Effector CD4-positive, alpha-beta T cell (primary cell): ENCODE data around the gene PATJ.
"Not testable (repeated sequence)": the region's sequence is repeated elsewhere in the genome, so short reads cannot be mapped to it uniquely, and the experiment has no call there.

ENCODE experiments used
- DNase-seq: peaks from one replicate; pipeline ENCODE4 v3.0.0-alpha.2; 2020

The PATJ gene

DNA sequence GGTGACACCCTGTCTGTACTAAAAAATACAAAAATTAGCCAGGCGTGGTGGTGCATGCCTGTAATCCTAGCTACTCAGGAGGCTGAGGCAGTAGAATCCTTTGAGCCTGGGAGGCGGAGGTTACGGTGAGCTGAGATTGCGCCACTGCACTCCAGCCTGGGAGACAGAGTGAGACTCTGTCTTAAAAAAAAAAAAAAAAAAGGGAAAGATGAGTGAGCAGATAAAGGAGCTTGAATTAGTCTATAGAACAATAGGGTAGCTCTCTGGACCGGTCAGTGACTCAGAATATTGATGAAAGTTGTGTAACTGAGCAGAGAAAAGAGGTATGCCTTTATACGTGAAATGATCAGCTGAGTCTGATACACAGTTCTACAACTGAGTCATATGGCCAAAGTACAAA, 95.3 kb downstream of the PATJ start:
- not testable (repeated sequence) for DNase-seq

DNA sequence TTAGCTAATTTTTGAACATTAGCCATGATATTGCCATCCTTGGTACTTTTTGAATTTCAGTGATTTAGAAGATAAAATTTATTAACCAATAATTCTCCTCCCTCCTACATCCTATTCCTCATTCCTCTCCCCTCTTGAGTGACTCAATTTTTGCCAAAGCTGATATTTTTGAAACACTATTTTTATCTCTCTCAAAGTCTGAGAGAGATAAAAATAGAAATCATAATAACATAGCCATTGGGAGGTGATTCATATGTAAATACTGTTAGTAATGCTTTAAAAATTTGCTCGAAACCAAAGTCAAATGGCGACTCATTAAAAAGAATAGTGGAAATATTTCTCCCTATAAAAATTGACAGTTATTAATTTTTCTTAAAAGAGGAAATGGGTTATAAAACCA, 97.4 kb downstream of the PATJ start:
- DNase-seq: no peak

DNA sequence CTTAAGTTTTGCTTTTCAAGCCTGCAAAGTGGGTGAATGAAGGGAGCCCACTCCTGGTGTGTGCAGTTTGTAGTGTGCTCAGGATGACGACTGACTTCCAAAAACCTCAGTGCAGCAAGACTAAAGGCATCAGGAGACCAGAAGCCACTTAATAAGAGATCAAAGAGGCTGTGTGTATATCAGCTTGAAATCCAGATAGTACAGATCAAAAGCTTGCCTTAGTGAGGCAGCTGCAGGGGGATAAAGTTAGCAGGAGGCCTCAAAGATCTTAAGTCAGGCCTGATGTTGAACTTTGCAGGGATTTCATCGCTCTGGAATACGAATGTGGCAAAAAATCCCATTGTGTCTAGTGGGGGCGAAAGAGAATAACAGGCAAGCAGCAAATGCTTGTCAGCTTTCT, 99.8 kb downstream of the PATJ start:
- no peak for DNase-seq

- DNase-seq: no peak
Measured at GRCh38 chr1:61842863-61843514, 100.7 kb downstream of the PATJ start.

GRCh38 chr1:61844006-61844405, 101.7 kb downstream of the PATJ start:
- DNase-seq: no peak

- DNase-seq: not testable (repeated sequence)
Measured at GRCh38 chr1:61844664-61845063, 102.4 kb downstream of the PATJ start.

DNA sequence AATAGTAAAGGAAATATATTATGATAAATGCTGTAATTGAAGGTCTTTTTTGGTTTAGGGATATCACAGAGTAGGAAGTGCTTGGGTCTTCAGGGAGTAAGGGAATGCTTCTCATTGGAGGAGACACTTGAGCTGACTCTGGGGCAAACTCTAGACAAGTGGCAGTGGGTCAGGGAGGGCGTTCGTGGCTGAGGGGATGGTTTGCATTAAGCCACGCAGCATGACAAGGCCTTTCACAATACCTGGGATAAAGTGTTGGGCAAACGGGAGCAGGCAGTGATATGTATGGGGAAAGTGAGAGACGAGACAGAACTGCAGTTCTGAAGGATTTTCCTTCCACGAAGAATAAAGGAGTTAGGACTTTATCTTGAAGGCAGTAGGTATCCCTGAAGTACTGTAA, 109.0 kb downstream of the PATJ start:
- DNase-seq: no peak

- DNase-seq: peak; percentile 15
Measured at GRCh38 chr1:61851849-61852669, 109.8 kb downstream of the PATJ start.

DNA sequence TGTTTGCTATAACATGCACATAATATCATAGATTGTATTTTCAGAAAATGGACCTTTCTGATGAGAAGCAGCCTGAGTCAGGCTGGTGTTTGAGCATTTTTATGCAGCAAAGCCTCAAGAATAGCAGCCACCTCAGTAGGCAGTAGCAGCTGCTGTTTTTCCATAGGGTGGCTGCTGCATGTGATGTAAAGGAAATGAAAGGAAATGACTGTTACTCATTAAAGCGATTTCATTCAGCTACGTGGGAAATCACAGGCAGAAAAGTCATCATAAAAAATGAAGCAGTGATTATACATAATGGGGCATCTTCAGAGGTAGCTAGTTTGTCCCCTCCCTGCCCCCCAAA, 110.4 kb downstream of the PATJ start:
- no peak for DNase-seq

DNA sequence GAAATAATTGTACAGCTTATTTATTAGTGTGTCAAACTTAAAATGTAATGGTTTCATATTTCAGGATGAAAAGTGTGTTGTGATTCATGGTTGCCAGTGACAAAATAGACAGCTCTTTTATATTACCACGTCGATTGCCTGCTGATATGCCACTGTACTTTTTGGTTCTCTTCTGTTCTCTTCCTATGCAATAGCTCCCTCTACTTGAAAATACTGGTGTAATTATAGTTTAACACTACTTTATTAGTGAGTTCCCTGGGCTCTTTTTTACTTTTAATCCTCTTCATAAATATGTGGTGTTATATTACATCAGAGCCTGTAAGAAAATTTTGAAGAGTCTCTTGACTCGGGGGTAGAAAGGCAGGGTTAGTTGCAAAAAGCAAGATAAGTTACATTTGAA, 111.3 kb downstream of the PATJ start:
- no peak for DNase-seq

DNA sequence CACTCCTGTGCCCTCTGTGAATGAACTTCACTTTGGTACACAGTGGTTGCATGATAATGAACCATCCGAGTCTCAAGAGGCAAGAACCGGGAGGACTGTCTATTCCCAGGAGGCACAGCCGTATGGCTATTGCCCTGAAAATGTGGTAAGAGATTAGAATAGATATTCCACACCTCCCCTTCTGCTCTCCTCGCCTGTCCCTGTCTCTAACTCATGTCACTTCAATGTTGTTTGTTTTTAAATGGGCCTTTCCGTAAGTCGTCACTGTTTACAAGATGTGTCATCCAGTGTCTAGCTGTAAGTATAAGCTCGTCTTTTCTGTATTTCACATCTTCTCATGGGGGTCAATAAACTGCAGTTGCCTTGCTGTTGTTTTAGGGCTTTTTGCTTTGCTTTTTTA, 122.2 kb downstream of the PATJ start:
- no peak for DNase-seq

- DNase-seq: no peak
Measured at GRCh38 chr1:61865646-61866220, 123.5 kb downstream of the PATJ start.

- no peak for DNase-seq
Measured at GRCh38 chr1:61869691-61870109, 127.4 kb downstream of the PATJ start.

DNA sequence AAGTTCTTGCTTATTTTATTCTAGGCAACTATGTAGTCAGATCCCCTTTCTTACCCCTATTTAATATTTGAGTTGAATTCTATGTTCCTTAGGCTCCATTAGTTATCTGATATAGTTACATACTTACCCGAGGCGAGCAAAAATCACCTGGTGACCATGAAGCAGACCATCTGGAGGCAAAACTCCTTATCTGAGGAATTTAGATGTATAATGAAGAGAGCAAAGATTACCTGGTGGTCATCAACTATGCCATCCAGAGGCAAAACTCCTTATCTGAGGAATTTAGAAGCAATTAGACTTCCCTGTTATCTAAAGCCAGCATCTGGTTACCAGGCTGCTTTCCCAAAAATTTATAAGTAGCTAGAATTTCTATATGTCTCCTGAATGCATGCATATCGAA, 129.9 kb downstream of the PATJ start:
- no peak for DNase-seq

- DNase-seq: no peak
Measured at GRCh38 chr1:61873581-61873980, 131.3 kb downstream of the PATJ start.

DNA sequence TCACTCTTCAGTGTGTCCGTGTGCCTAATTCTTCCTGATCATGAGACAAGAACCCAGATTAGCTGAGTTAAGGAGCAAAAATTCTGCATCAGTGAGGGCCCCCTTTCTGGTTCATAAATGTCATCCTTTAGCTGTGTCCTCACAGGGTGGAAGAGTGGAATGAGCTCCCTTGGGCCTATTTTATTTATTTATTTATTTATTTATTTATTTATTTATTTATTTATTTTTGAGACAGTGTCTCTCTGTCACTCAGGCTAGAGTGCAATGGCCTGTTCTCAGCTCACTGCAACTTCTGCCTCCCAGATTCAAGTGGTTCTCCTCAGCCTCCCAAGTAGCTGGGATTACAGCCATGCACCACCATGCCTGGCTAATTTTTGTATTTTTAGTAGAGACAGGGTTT, 131.7 kb downstream of the PATJ start:
- DNase-seq: no peak

DNA sequence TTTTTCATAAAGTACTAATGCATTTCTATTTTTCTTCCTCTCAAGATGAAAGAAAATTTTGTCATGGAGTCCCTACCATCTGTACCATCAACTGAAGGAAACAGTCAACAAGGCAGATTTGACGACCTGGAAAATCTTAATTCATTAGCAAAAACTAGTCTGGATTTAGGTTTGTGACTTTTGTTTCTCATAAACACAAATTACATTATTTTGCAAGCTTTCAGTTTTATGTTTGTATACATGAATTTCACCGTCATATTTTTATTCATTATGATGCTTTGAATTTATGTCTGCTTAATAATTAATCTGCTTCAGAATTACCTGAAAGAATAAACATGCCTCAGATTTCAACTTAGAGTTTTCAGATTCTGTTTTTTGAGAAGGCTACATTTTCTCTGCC, 132.9 kb downstream of the PATJ start:
- DNase-seq: no peak

DNA sequence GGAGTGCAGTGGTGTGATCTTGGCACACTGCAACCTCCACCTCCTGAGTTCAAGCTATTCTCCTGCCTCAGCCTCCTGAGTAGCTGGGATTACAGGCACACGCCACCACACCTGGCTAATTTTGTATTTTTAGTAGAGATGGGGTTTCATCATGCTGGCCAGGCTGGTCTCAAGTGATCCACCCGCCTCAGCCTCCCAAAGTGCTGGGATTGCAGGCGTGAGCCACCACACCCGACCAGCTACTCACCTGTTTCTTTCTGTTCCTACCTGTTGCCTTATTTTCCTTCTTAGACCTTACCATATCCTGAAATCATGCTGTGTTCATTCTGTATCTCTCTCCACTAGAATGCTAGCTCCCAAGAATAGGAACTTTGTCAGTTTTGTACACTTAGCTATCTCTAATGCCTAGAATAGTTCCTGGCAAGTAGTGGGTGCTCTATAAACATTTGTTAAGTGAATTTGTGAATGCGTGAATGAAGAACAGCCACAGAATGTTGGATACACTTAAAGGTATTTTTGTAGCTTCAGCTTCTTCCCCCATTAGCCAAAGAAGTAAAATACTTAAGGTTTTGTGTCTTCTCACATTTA, 137.7 kb downstream of the PATJ start:
- not testable (repeated sequence) for DNase-seq

GRCh38 chr1:61887076-61887867, 145.0 kb downstream of the PATJ start:
- no peak for DNase-seq

DNA sequence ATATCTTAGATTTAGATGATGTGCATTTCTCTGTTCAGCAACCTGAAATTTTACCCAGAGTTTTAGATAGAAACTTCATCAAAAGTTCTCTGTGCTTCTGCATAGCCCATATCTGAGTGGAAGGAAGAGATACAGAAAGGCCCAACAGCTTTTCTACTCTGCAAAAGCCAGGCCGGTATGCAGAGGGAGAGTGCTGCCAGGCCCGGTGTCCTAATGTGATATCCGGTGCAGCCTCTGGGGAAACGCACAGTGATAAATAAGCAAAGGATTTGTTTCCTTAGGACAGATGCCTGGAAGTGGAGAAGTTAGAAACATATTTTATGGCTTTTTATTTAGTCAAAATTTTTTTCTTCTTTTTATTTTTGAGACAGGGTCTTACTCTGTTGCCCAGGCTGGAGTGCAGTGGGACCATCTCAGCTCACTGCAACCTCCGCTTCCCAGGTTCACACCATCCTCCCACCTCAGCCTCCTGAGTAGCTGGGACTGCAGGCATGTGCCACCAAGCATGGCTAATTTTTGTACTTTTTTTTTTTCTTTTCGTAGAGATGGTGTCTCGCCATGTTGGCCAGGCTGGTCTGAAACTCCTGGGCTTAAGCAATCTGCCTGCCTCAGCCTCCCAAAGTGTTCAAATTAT, 145.8 kb downstream of the PATJ start:
- no peak for DNase-seq

DNA sequence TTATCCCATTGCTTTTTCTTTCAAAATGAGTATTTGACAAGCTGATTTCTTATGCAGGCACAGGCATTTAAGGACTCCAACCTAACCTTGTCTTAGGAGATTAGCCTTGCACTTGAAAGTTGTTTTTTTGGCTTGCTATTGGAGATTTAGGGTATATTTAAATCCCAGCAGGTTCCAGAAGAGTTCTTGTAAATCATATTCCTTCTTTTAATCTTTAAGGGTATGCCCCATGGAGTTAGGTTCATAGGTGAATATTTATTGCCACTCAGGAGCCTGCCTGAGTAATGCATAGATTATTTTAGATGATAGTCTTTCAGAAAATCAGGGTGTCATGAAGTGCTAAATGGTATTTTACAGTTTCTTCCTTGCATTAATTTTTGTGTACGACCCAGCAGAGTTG, 146.5 kb downstream of the PATJ start:
- no peak for DNase-seq

DNA sequence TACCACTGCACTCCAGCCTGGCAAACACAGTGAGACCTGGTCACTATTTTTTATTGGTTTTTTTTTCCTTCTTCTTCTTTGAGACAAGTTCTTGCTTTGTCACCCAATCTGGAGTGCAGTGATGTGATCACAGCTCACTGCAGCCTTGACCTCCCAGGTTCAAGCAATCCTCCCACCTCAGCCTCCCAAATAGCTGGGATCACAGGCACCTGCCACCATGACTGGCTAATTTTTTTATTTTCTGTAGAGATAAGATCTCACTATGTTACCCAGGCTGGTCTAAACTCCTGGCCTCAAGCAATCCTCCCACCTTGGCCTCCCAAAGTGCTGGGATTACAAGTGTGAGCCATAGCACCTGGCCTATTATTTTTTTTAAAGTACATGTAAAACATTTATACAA, 148.2 kb downstream of the PATJ start:
- not testable (repeated sequence) for DNase-seq

DNA sequence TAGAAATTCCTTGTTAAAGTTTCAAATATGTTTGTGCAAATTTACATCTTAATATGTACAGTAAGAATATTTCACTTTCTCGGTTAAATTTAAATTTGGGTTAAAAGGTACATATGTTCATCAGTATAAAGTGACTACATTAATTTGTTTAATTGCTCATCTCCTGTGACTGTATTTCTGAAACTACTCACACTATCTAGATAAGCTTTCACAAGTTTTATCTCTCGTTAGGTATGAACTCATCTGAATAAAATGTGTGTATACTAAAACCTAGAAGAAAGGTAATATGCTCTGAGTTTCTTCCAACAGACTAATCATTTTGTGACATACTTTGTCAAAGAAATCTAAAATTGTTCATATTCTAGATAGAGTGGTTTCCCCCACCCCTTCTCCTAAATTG, 150.7 kb downstream of the PATJ start:
- DNase-seq: no peak
